Glomerular visceral epithelial cell (primary cell): Measurements from ENCODE around the gene TTC1.
A peak's percentile ranks its signal among the peaks of the same experiment; 100 is the strongest.
"Not testable (repeated sequence)": the region's sequence is repeated elsewhere in the genome, so short reads cannot be mapped to it uniquely, and the experiment has no call there.

ENCODE experiments used
- DNase-seq: peaks from one replicate; pipeline ENCODE4 v3.0.0-alpha.2; 2016; ENCODE audit errors: extremely low spot score

The TTC1 gene

GRCh38 chr5:159995907-159996306 lies 13.0 kb upstream of the TTC1 start:
- DNase-seq: no peak

- DNase-seq: no peak
These were observed 7.5 kb upstream of the TTC1 start for GRCh38 chr5:160001457-160001856.

- no peak for DNase-seq
These were observed 1.4 kb upstream of the TTC1 start for GRCh38 chr5:160007514-160007913.

GRCh38 chr5:160008529-160008876 lies 436 bp upstream of the TTC1 start:
- not testable (repeated sequence) for DNase-seq

GRCh38 chr5:160009591-160009989 lies 651 bp downstream of the TTC1 start:
- DNase-seq: no peak

- DNase-seq: no peak
These were observed 2.5 kb downstream of the TTC1 start for GRCh38 chr5:160011471-160011870.

GRCh38 chr5:160014197-160014596 lies 5.3 kb downstream of the TTC1 start:
- not testable (repeated sequence) for DNase-seq

- no peak for DNase-seq
These were observed 10.1 kb downstream of the TTC1 start for GRCh38 chr5:160018945-160019625.

GRCh38 chr5:160020266-160020770 lies 11.4 kb downstream of the TTC1 start:
- DNase-seq: no peak

GRCh38 chr5:160020964-160021363 lies 12.0 kb downstream of the TTC1 start:
- DNase-seq: no peak

GRCh38 chr5:160021831-160022446 lies 13.0 kb downstream of the TTC1 start:
- DNase-seq: peak; percentile 77

GRCh38 chr5:160023007-160023907 lies 14.3 kb downstream of the TTC1 start:
- DNase-seq: no peak

- DNase-seq: no peak
These were observed 15.1 kb downstream of the TTC1 start for GRCh38 chr5:160023908-160024630.

GRCh38 chr5:160029004-160029403 lies 20.1 kb downstream of the TTC1 start:
- DNase-seq: no peak

- DNase-seq: no peak
These were observed 20.7 kb downstream of the TTC1 start for GRCh38 chr5:160029540-160030139.

- no peak for DNase-seq
These were observed 21.9 kb downstream of the TTC1 start for GRCh38 chr5:160030631-160031377.

- DNase-seq: no peak
These were observed 24.8 kb downstream of the TTC1 start for GRCh38 chr5:160033546-160034252.

- no peak for DNase-seq
These were observed 27.3 kb downstream of the TTC1 start for GRCh38 chr5:160036243-160036642.

GRCh38 chr5:160036884-160037283 lies 27.9 kb downstream of the TTC1 start:
- no peak for DNase-seq
